Measurements from ENCODE around the gene PDCD7.

- TF ChIP-seq CTCF (IDR thresholded peaks at IDR 0.05; ENCODE audit: insufficient read depth, low read depth, low read length) (no peak), EZH2 (IDR thresholded peaks at IDR 0.05; ENCODE audit: insufficient read depth, low read length) (no peak)
These were observed 18.5 kb downstream of the PDCD7 start, which contains the start of gene UBAP1L for GRCh38 chr15:65115086-65115485.

Measured in astrocyte (in vitro differentiated cells and primary cell).